Esophagus squamous epithelium (tissue), 5 donors: ENCODE data around the gene MAS1L. TPM values are rescaled to one million over a fixed set of nuclear protein-coding genes. Genes with fewer than 3 reads are reported as not detected.

Experiments
- DNase-seq: peaks from one replicate; lab custom pipeline; 2025; lab: John Stamatoyannopoulos, UW
- H3K27ac ChIP-seq, 4 donors: fragments of 200-600 bp; sonication (generic); one replicate each; pipeline ENCODE4 v1.5.1; 2016 to 2019; ENCODE audit warnings: mild to moderate bottlenecking in 1 of 4
- H3K27me3 ChIP-seq, 4 donors: fragments of 200-600 bp; sonication (generic); 1 replicate in 3 of 4; 2 replicates in 1 of 4; pipeline versions ENCODE4 v1.5.1 to v1.6.0; 2017 to 2021; ENCODE audit warnings: antibody characterized with exemption in 1 of 4
- H3K36me3 ChIP-seq, 3 donors: fragments of 200-600 bp; sonication (generic); one replicate each; pipeline ENCODE4 v1.5.1; 2016 to 2019
- H3K4me1 ChIP-seq, 3 donors: fragments of 200-600 bp; sonication (generic); one replicate each; pipeline ENCODE4 v1.5.1; 2017 to 2019
- H3K4me3 ChIP-seq, 4 donors: fragments of 200-600 bp; sonication (generic); 1 replicate in 3 of 4; 2 replicates in 1 of 4; pipeline ENCODE4 v1.5.1; 2016 to 2019; ENCODE audit warnings: mild to moderate bottlenecking in 2 of 4, moderate library complexity in 1 of 4
- H3K9me3 ChIP-seq, 3 donors: fragments of 200-600 bp; sonication (generic); one replicate each; pipeline ENCODE4 v1.5.1; 2016 to 2019
- CTCF ChIP-seq, 6 experiments: fragments of 450-650 bp in 4 of 6; fragments of 200-600 bp in 2 of 6; sonication (generic) in 2 of 6; IDR thresholded peaks; one replicate each; pipeline ENCODE4 v1.5.1; 2016 to 2019; ENCODE audit warnings: antibody characterized with exemption in 6 of 6, mild to moderate bottlenecking in 4 of 6, moderate library complexity in 4 of 6
- POLR2A ChIP-seq, 4 donors: fragments of 450-650 bp; IDR thresholded peaks; one replicate each; pipeline ENCODE4 v1.6.1; 2017; ENCODE audit warnings: antibody characterized with exemption in 4 of 4, mild to moderate bottlenecking in 4 of 4, moderate library complexity in 3 of 4
- WGBS, 2 donors: methylation state at CpG; one replicate each; pipeline ENCODE4 v1.1.5; 2018; 5-methylcytosine and 5-hydroxymethylcytosine counted together
- intact Hi-C: fragments of 100-400 bp; cut with DNase I; formaldehyde crosslinking; loops from one replicate; pipeline ENCODE4 v1.15.0; 2022
- total RNA-seq, 4 donors: library from RNA; depleted of rRNA; stranded (reverse); fragments of >200 nt; gene quantifications; one replicate each; pipeline ENCODE4 v1.1.0, GENCODE V29; 2016
- donor health status: DM: yes; HTN: yes; CAD: no.

The MAS1L gene
- total RNA-seq, 4 donors from 2014 or later: not detected

GRCh38 chr6:29519291-29520010, 31.7 kb upstream of the MAS1L start:
- no peak overlapping the region for H3K4me3 ChIP-seq
- 89 to 90% methylated on average over 3 to 4 of the region's 6 CpGs for WGBS, 2 donors
- intact Hi-C loops: no loop called here
- DNase-seq: no peak
- H3K4me1 ChIP-seq: no peaks in the 10 kb centered on the region
- H3K36me3 ChIP-seq: no peaks in the 10 kb centered on the region
- TF ChIP-seq POLR2A (IDR thresholded peaks at IDR 0.05) (no peak), CTCF (IDR thresholded peaks at IDR 0.05) (no peak)
- no peak overlapping the region for H3K27ac ChIP-seq
- no peaks in the 10 kb centered on the region for H3K27me3 ChIP-seq
- no peaks in the 10 kb centered on the region for H3K9me3 ChIP-seq

GRCh38 chr6:29517728-29518440, 30.1 kb upstream of the MAS1L start:
- Histone ChIP-seq H3K9me3 (no peaks in the 10 kb centered on the region), H3K4me1 (no peaks in the 10 kb centered on the region), H3K36me3 (no peaks in the 10 kb centered on the region), H3K4me3 (no peak overlapping the region), H3K27me3 (no peaks in the 10 kb centered on the region), H3K27ac (no peak overlapping the region)
- intact Hi-C loops: no loop called here
- no peak for DNase-seq
- TF ChIP-seq POLR2A (IDR thresholded peaks at IDR 0.05) (no peak), CTCF (IDR thresholded peaks at IDR 0.05) (no peak)
- 73 to 77% methylated on average over 3 to 7 of the region's 7 CpGs for WGBS, 2 donors

GRCh38 chr6:29517245-29517644, 29.5 kb upstream of the MAS1L start:
- H3K4me3 ChIP-seq: no peak overlapping the region
- no peak overlapping the region for H3K27ac ChIP-seq
- 50 to 56% methylated on average over 1 of the region's 1 CpG for WGBS, 2 donors
- no peaks in the 10 kb centered on the region for H3K9me3 ChIP-seq
- no peaks in the 10 kb centered on the region for H3K36me3 ChIP-seq
- no peaks in the 10 kb centered on the region for H3K4me1 ChIP-seq
- intact Hi-C loops: no loop called here
- no peak for TF ChIP-seq CTCF (IDR thresholded peaks at IDR 0.05)
- TF ChIP-seq POLR2A (IDR thresholded peaks at IDR 0.05): no peak
- H3K27me3 ChIP-seq: no peaks in the 10 kb centered on the region
- no peak for DNase-seq

GRCh38 chr6:29516108-29516507, 28.4 kb upstream of the MAS1L start:
- no peaks in the 10 kb centered on the region for H3K27me3 ChIP-seq
- intact Hi-C loops: no loop called here
- no peak overlapping the region for H3K4me3 ChIP-seq
- no peak overlapping the region for H3K27ac ChIP-seq
- TF ChIP-seq CTCF (IDR thresholded peaks at IDR 0.05) (no peak), POLR2A (IDR thresholded peaks at IDR 0.05) (no peak)
- no peaks in the 10 kb centered on the region for H3K36me3 ChIP-seq
- H3K4me1 ChIP-seq: no peaks in the 10 kb centered on the region
- H3K9me3 ChIP-seq: no peaks in the 10 kb centered on the region
- no peak for DNase-seq
- 15 to 32% methylated on average over 6 of the region's 6 CpGs for WGBS, 2 donors

GRCh38 chr6:29510746-29511300, 23.1 kb upstream of the MAS1L start:
- intact Hi-C loops: no loop called here
- Histone ChIP-seq H3K36me3 (no peaks in the 10 kb centered on the region), H3K4me3 (no peak overlapping the region), H3K4me1 (no peaks in the 10 kb centered on the region), H3K27ac (no peak overlapping the region), H3K27me3 (no peaks in the 10 kb centered on the region), H3K9me3 (no peaks in the 10 kb centered on the region)
- WGBS, 2 donors: 69 to 85% methylated on average over 2 of the region's 2 CpGs
- TF ChIP-seq POLR2A (IDR thresholded peaks at IDR 0.05): no peak
- TF ChIP-seq CTCF (IDR thresholded peaks at IDR 0.05): no peak
- DNase-seq: no peak
